H1 (cell line): Measurements from ENCODE around the gene BSX. TPM values are rescaled to one million over a fixed set of nuclear protein-coding genes. Genes with fewer than 3 reads are reported as not detected.
A peak's percentile ranks its signal among the peaks of the same experiment; 100 is the strongest.

Experiments used
- ASH2L ChIP-seq: fragments of 200-600, 300-600 bp; sonication (generic); IDR thresholded peaks from one replicate; pipeline ENCODE4 v1.7.1; 2017; ENCODE audit warnings: low read length
- BACH1 ChIP-seq: IDR thresholded peaks from 2 replicates; pipeline ENCODE4 v1.6.1; 2012; ENCODE audit warnings: low read length, improper control_type of control experiment
- BCL11A ChIP-seq, 2 experiments: IDR thresholded peaks; one replicate each; pipeline ENCODE4 v1.6.1; 2011; ENCODE audit warnings: low read depth in 2 of 2, low read length in 2 of 2, mild to moderate bottlenecking in 2 of 2
- CREB1 ChIP-seq: IDR thresholded peaks from 2 replicates; pipeline ENCODE4 v1.6.1; 2012; ENCODE audit warnings: inconsistent platforms
- CTBP2 ChIP-seq: IDR thresholded peaks from 2 replicates; pipeline ENCODE4 v1.7.0; 2011; ENCODE audit warnings: borderline replicate concordance, mild to moderate bottlenecking, moderate library complexity, mixed read lengths, low read length; ENCODE audit not compliant: insufficient read depth, insufficient read length
- EZH2 ChIP-seq: fragments of 200-600 bp; sonication (generic); IDR thresholded peaks from 2 replicates; pipeline ENCODE4 v1.7.1; 2012; ENCODE audit warnings: low read depth, mild to moderate bottlenecking, moderate library complexity, low read length, inconsistent platforms; ENCODE audit not compliant: severe bottlenecking
- MAFK ChIP-seq: IDR thresholded peaks from 2 replicates; pipeline ENCODE4 v1.6.1; 2012; ENCODE audit warnings: low read depth, mild to moderate bottlenecking, improper control_type of control experiment, low read length
- SP1 ChIP-seq: IDR thresholded peaks from 2 replicates; pipeline ENCODE4 v1.6.1; 2011; ENCODE audit warnings: low read depth, low read length
- TBP ChIP-seq: IDR thresholded peaks from 2 replicates; pipeline ENCODE4 v1.6.1; 2011; ENCODE audit warnings: low read depth, low read length, improper control_type of control experiment
- TEAD4 ChIP-seq: IDR thresholded peaks from 2 replicates; pipeline ENCODE4 v1.6.1; 2012; ENCODE audit warnings: low read depth, low read length, inconsistent platforms, mixed read lengths
- polyA plus RNA-seq, 7 experiments: library from polyadenylated mRNA; depleted of rRNA in 3 of 7; stranded (reverse) in 5 of 7; unstranded in 2 of 7; fragments of >200 nt in 5 of 7; fragments of 200-250 nt in 2 of 7; gene quantifications; 1 replicate in 5 of 7; 2 replicates in 1 of 7; 4 replicates in 1 of 7; pipeline versions ENCODE4 v1.2.1 to v1.2.3, GENCODE V29; 2011 to 2013; ENCODE audit warnings: missing spikeins in 2 of 7, mixed read lengths in 2 of 7
- total RNA-seq: library from RNA; stranded (reverse); fragmentation: NEBNext Ultra II Directional; extraction: Animal tissue kit (Norgen Biotek cat#: 25700); gene quantifications from 2 replicates; pipeline ENCODE4 v1.2.1, GENCODE V29; 2021
- TF ChIP-seq, protein P1 (sequence below): fragments of 300-600 bp; sonication (generic); IDR thresholded peaks from 2 replicates; pipeline ENCODE4 v1.7.1; 2012; ENCODE audit warnings: low read length, moderate library complexity, mild to moderate bottlenecking, inconsistent platforms; ENCODE audit not compliant: insufficient replicate concordance

Gene BSX
- total and polyA plus RNA-seq, 2 of the 8 experiments (the other 6 are each of a cell fraction or from before 2014, with no cell fraction given): not detected

DNA sequence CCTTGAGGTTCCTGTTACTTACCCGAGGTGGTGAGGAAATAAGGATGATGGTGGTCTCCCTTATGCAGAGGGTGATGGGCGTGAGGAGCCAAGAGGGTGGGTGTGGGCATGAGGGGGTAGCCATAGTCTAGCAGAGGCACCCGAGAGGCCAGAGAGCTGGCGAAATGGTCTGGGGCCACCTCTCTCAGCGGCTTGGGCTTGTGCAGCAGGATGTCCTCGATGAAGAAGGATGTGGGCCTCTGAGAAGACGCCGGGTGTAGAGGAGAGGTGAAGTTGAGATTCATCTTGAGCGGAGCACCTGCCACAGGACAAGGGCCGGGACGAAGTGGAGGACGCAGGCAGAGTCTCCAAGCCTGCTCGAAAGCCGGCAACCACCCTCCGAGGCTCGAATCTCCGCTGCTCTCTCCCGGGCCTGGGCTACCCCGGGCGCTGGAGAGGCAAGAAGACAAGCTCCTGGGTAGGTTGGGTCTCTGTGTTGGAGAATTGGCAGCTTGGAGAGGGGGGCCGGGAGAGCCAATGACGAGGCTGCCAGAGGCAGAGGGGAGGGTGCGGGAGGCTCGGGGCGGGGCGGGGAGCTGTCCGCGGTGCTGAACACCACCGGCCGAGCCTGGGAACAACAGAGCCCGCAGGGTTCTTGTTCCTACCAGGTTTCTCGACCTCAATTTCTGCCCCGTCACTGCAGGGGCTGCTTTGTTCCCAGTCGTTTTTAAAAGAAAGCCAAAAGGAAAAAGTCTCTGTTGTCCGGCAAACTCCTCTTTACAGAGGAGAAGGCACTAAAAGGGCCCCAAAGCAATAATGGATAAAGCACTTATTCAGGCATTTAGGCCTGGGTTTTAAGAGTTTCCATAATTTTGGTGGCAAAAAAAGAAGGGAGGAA, at the start of gene BSX (continued):
- TF ChIP-seq, protein P1, sequence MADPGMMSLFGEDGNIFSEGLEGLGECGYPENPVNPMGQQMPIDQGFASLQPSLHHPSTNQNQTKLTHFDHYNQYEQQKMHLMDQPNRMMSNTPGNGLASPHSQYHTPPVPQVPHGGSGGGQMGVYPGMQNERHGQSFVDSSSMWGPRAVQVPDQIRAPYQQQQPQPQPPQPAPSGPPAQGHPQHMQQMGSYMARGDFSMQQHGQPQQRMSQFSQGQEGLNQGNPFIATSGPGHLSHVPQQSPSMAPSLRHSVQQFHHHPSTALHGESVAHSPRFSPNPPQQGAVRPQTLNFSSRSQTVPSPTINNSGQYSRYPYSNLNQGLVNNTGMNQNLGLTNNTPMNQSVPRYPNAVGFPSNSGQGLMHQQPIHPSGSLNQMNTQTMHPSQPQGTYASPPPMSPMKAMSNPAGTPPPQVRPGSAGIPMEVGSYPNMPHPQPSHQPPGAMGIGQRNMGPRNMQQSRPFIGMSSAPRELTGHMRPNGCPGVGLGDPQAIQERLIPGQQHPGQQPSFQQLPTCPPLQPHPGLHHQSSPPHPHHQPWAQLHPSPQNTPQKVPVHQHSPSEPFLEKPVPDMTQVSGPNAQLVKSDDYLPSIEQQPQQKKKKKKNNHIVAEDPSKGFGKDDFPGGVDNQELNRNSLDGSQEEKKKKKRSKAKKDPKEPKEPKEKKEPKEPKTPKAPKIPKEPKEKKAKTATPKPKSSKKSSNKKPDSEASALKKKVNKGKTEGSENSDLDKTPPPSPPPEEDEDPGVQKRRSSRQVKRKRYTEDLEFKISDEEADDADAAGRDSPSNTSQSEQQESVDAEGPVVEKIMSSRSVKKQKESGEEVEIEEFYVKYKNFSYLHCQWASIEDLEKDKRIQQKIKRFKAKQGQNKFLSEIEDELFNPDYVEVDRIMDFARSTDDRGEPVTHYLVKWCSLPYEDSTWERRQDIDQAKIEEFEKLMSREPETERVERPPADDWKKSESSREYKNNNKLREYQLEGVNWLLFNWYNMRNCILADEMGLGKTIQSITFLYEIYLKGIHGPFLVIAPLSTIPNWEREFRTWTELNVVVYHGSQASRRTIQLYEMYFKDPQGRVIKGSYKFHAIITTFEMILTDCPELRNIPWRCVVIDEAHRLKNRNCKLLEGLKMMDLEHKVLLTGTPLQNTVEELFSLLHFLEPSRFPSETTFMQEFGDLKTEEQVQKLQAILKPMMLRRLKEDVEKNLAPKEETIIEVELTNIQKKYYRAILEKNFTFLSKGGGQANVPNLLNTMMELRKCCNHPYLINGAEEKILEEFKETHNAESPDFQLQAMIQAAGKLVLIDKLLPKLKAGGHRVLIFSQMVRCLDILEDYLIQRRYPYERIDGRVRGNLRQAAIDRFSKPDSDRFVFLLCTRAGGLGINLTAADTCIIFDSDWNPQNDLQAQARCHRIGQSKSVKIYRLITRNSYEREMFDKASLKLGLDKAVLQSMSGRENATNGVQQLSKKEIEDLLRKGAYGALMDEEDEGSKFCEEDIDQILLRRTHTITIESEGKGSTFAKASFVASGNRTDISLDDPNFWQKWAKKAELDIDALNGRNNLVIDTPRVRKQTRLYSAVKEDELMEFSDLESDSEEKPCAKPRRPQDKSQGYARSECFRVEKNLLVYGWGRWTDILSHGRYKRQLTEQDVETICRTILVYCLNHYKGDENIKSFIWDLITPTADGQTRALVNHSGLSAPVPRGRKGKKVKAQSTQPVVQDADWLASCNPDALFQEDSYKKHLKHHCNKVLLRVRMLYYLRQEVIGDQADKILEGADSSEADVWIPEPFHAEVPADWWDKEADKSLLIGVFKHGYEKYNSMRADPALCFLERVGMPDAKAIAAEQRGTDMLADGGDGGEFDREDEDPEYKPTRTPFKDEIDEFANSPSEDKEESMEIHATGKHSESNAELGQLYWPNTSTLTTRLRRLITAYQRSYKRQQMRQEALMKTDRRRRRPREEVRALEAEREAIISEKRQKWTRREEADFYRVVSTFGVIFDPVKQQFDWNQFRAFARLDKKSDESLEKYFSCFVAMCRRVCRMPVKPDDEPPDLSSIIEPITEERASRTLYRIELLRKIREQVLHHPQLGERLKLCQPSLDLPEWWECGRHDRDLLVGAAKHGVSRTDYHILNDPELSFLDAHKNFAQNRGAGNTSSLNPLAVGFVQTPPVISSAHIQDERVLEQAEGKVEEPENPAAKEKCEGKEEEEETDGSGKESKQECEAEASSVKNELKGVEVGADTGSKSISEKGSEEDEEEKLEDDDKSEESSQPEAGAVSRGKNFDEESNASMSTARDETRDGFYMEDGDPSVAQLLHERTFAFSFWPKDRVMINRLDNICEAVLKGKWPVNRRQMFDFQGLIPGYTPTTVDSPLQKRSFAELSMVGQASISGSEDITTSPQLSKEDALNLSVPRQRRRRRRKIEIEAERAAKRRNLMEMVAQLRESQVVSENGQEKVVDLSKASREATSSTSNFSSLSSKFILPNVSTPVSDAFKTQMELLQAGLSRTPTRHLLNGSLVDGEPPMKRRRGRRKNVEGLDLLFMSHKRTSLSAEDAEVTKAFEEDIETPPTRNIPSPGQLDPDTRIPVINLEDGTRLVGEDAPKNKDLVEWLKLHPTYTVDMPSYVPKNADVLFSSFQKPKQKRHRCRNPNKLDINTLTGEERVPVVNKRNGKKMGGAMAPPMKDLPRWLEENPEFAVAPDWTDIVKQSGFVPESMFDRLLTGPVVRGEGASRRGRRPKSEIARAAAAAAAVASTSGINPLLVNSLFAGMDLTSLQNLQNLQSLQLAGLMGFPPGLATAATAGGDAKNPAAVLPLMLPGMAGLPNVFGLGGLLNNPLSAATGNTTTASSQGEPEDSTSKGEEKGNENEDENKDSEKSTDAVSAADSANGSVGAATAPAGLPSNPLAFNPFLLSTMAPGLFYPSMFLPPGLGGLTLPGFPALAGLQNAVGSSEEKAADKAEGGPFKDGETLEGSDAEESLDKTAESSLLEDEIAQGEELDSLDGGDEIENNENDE: no peak
- TF ChIP-seq CTBP2 (no peak), TBP (no peak), TEAD4 (no peak), EZH2 (no peak), MAFK (peak; percentile 57; the same call in 1 of the 2 replicates), BCL11A (IDR thresholded peaks at IDR 0.05; ENCODE audit: low read depth in 2 of 2, low read length in 2 of 2) (no peak), BACH1 (peak; percentile 49), ASH2L (no peak), CREB1 (peak; percentile 53), SP1 (peak; percentile 47; the same call in 1 of the 2 replicates)
